Peyer's patch (tissue), 4 donors: ENCODE measurements around the gene ZNF444.

Experiments used
- POLR2A ChIP-seq, 2 donors: fragments of 450-650 bp; IDR thresholded peaks; one replicate each; pipeline ENCODE4 v1.5.1; 2017; ENCODE audit warnings: antibody characterized with exemption in 2 of 2, mild to moderate bottlenecking in 2 of 2, moderate library complexity in 2 of 2
- TF ChIP-seq, protein P1 (sequence below), 6 experiments: fragments of 450-650 bp in 4 of 6; fragments of 200-600 bp in 2 of 6; sonication (generic) in 1 of 6; IDR thresholded peaks; one replicate each; pipeline ENCODE4 v1.5.1; 2017 to 2019; ENCODE audit warnings: antibody characterized with exemption in 6 of 6, mild to moderate bottlenecking in 3 of 6, moderate library complexity in 1 of 6

DNA sequence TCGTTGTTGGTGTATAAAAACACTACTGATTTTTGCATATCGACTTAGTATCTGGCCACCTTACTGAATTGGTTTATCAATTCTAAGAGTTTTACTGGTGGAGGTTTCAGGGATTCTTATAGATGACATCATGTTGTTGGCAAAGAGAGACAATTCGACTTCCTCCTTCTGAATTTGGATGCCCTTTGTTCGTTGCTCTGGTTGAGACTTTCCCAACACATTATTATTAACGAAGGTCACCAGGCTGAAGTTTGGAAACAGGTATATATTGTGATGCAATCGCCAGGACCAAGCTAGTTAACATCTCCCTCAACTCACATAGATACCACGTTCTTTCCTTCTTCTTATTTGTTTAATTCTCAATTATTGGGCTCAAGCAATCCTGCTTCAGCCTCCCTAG is 58.6 kb downstream of the ZNF444 start:
- TF ChIP-seq, protein P1, sequence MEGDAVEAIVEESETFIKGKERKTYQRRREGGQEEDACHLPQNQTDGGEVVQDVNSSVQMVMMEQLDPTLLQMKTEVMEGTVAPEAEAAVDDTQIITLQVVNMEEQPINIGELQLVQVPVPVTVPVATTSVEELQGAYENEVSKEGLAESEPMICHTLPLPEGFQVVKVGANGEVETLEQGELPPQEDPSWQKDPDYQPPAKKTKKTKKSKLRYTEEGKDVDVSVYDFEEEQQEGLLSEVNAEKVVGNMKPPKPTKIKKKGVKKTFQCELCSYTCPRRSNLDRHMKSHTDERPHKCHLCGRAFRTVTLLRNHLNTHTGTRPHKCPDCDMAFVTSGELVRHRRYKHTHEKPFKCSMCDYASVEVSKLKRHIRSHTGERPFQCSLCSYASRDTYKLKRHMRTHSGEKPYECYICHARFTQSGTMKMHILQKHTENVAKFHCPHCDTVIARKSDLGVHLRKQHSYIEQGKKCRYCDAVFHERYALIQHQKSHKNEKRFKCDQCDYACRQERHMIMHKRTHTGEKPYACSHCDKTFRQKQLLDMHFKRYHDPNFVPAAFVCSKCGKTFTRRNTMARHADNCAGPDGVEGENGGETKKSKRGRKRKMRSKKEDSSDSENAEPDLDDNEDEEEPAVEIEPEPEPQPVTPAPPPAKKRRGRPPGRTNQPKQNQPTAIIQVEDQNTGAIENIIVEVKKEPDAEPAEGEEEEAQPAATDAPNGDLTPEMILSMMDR (IDR thresholded peaks at IDR 0.05), result no peak
- no peak for TF ChIP-seq POLR2A (IDR thresholded peaks at IDR 0.05)
